NCI-H510A treated with DMSO at 0.1 percent for 48 hours (cell line): ENCODE results near the gene ALDH3A1.

ENCODE experiments used
- DNase-seq: peaks from one replicate; lab custom pipeline; 2025; lab: John Stamatoyannopoulos, UW

The ALDH3A1 gene

GRCh38 chr17:19703828-19704613, 44.1 kb downstream of the ALDH3A1 start:
- DNase-seq = no peak

DNA sequence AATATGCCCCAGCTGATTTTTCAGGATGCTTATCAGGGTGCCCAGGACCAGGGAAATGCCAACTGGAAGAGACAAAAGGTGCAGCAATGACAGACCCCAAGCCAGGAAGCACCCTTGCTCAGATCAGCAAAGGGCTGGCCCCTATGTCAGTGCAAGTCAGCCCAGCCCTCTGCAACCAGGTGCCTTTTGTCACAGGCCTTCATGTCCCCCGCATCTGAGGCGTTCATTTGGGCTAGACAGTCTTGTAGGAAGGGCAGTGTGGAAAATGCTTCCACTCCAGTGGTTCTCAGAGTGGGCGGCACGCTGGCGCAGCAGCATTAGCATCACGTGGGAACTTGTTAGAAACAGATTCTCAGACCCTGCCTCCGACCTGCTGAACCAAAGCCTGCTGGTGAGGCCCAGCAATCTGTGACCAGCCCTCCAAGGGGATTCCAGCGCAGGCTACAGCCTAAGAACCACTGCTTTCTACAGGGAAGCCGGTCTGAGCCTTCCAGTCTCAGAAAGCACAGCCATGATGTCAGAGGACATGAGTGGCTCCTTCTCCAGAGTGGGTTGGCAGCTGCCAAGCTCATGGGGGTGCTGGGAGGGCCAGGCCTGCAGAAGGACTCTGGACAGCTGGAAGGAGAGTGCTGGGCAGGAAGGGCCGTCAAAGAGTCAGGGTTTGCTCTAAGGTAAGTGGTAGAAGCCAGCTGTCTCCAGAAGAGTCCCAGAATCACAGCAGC, 44.8 kb downstream of the ALDH3A1 start:
- DNase-seq = peak; percentile 58

DNA sequence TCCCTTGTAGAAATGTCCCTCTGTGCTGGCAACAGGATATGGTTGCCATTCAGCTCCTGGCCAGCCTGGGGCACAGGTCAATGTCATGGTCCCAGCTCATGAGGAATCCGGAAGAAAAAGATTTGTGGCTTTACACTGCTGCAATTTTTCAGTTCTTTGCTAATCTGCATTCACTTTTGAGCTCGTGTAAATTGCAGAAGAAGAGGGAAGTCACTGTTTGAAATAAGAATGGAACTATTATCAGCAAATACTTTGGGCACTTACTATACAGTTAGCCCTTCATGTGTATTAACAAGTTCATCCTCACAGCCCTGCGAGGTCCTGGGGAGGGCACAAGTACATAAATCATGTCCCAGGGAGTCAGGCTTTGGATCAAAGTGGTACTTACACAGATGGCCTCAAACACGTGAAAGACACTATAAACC, 45.9 kb downstream of the ALDH3A1 start:
- no peak for DNase-seq
